Middle frontal gyrus (tissue), 1 donor: ENCODE results near the gene CARMIL1.
"Not testable (repeated sequence)": the region's sequence is repeated elsewhere in the genome, so short reads cannot be mapped to it uniquely, and the experiment has no call there.

Experiments used
- DNase-seq: peaks from one replicate; pipeline ENCODE4 v3.0.0-alpha.2; 2015; ENCODE audit warnings: low spot score; ENCODE audit errors: extremely low spot score

CARMIL1 gene

GRCh38 chr6:25366903-25367545 is 87.8 kb downstream of the CARMIL1 start:
- DNase-seq: no peak

GRCh38 chr6:25369036-25369432 is 89.9 kb downstream of the CARMIL1 start:
- DNase-seq: no peak

GRCh38 chr6:25369433-25370177 is 90.4 kb downstream of the CARMIL1 start:
- DNase-seq: no peak

GRCh38 chr6:25370178-25371036 is 91.2 kb downstream of the CARMIL1 start:
- no peak for DNase-seq

GRCh38 chr6:25371037-25371347 is 91.8 kb downstream of the CARMIL1 start:
- no peak for DNase-seq

- no peak for DNase-seq
Observed at GRCh38 chr6:25375125-25375524, 96.0 kb downstream of the CARMIL1 start.

- DNase-seq: no peak
Observed at GRCh38 chr6:25377664-25378063, 98.5 kb downstream of the CARMIL1 start.

GRCh38 chr6:25381077-25381476 is 101.9 kb downstream of the CARMIL1 start:
- DNase-seq: no peak

GRCh38 chr6:25382476-25382875 is 103.3 kb downstream of the CARMIL1 start:
- DNase-seq: not testable (repeated sequence)

GRCh38 chr6:25384234-25384633 is 105.1 kb downstream of the CARMIL1 start:
- no peak for DNase-seq

GRCh38 chr6:25384967-25385366 is 105.8 kb downstream of the CARMIL1 start:
- no peak for DNase-seq

- DNase-seq: no peak
Observed at GRCh38 chr6:25387483-25387882, 108.3 kb downstream of the CARMIL1 start.

GRCh38 chr6:25387911-25388310 is 108.7 kb downstream of the CARMIL1 start:
- DNase-seq: no peak

- no peak for DNase-seq
Observed at GRCh38 chr6:25388776-25389175, 109.6 kb downstream of the CARMIL1 start.

- DNase-seq: peak; percentile 8
Observed at GRCh38 chr6:25389471-25389870, 110.3 kb downstream of the CARMIL1 start.

- no peak for DNase-seq
Observed at GRCh38 chr6:25392372-25392771, 113.2 kb downstream of the CARMIL1 start.

- DNase-seq: no peak
Observed at GRCh38 chr6:25395731-25396130, 116.6 kb downstream of the CARMIL1 start.

- DNase-seq: no peak
Observed at GRCh38 chr6:25397406-25397805, 118.2 kb downstream of the CARMIL1 start.

- DNase-seq: no peak
Observed at GRCh38 chr6:25399885-25400284, 120.7 kb downstream of the CARMIL1 start.

- DNase-seq: no peak
Observed at GRCh38 chr6:25401711-25402110, 122.5 kb downstream of the CARMIL1 start.

GRCh38 chr6:25402125-25402524 is 123.0 kb downstream of the CARMIL1 start:
- DNase-seq: no peak

GRCh38 chr6:25403150-25403549 is 124.0 kb downstream of the CARMIL1 start:
- DNase-seq: no peak
